Neural progenitor cell (in vitro differentiated cells): ENCODE measurements around the gene SLC1A1. TPM values are rescaled to one million over a fixed set of nuclear protein-coding genes. Genes with fewer than 3 reads are reported as not detected.

Experiments
- DNase-seq: peaks from one replicate; pipeline ENCODE4 v3.0.0-alpha.2; 2016; ENCODE audit warnings: low spot score
- H2AFZ ChIP-seq: fragments of 200-600 bp; sonication (generic); replicated peaks from 2 replicates; pipeline ENCODE4 v1.6.1; 2016; ENCODE audit warnings: antibody characterized with exemption
- H3F3A ChIP-seq: fragments of 200-600 bp; sonication (generic); 2 replicates; pipeline ENCODE4 v1.6.1; 2016; ENCODE audit warnings: antibody characterized with exemption, low read depth
- H3K27ac ChIP-seq: fragments of 200-600 bp; sonication (generic); 2 replicates; pipeline ENCODE4 v1.5.1; 2016; ENCODE audit warnings: mild to moderate bottlenecking
- H3K27me3 ChIP-seq: fragments of 200-600 bp; sonication (generic); 2 replicates; pipeline ENCODE4 v1.6.1; 2016; ENCODE audit warnings: mild to moderate bottlenecking, moderate library complexity
- H3K36me3 ChIP-seq: fragments of 200-600 bp; sonication (generic); 2 replicates; pipeline ENCODE4 v1.5.1; 2016
- H3K4me1 ChIP-seq: fragments of 200-600 bp; sonication (generic); 2 replicates; pipeline ENCODE4 v1.6.1; 2016; ENCODE audit warnings: mixed run types
- H3K4me2 ChIP-seq: fragments of 200-600 bp; sonication (generic); 2 replicates; pipeline ENCODE4 v1.6.1; 2016
- H3K4me3 ChIP-seq: fragments of 200-600 bp; sonication (generic); 2 replicates; pipeline ENCODE4 v1.5.1; 2016
- H3K79me2 ChIP-seq: fragments of 200-600 bp; sonication (generic); 2 replicates; pipeline ENCODE4 v1.6.1; 2016; ENCODE audit warnings: low read depth
- H3K9ac ChIP-seq: fragments of 200-600 bp; sonication (generic); 2 replicates; pipeline ENCODE4 v1.6.1; 2016
- H3K9me3 ChIP-seq: fragments of 200-600 bp; sonication (generic); 2 replicates; pipeline ENCODE4 v1.5.1; 2016; ENCODE audit warnings: low read depth
- H4K20me1 ChIP-seq: fragments of 200-600 bp; sonication (generic); 2 replicates; pipeline ENCODE4 v1.6.1; 2016; ENCODE audit warnings: low read depth
- H3K27ac Mint-ChIP-seq: 3 replicates; pipeline ENCODE4 v1.8.0; 2021; ENCODE audit warnings: mixed read lengths
- H3K27me3 Mint-ChIP-seq: 2 replicates; pipeline ENCODE4 v1.8.0; 2022; ENCODE audit warnings: low read depth, mild to moderate bottlenecking, inconsistent platforms, moderate library complexity, mixed read lengths; ENCODE audit not compliant: insufficient read depth
- H3K36me3 Mint-ChIP-seq: 3 replicates; pipeline ENCODE4 v1.8.0; 2021; ENCODE audit warnings: mixed read lengths
- H3K4me1 Mint-ChIP-seq: 3 replicates; pipeline ENCODE4 v1.8.0; 2021; ENCODE audit warnings: mixed read lengths
- H3K4me3 Mint-ChIP-seq: 3 replicates; pipeline ENCODE4 v1.8.0; 2021; ENCODE audit warnings: mild to moderate bottlenecking, moderate library complexity, mixed read lengths
- H3K9me3 Mint-ChIP-seq: 3 replicates; pipeline ENCODE4 v1.8.0; 2020; ENCODE audit warnings: mixed read lengths
- CTCF ChIP-seq: fragments of 200-600 bp; sonication (generic); IDR thresholded peaks from 2 replicates; pipeline ENCODE4 v1.5.1; 2017; ENCODE audit warnings: antibody characterized with exemption, mild to moderate bottlenecking
- EZH2 ChIP-seq: fragments of 200-600 bp; sonication (generic); IDR thresholded peaks from 2 replicates; pipeline ENCODE4 v1.6.1; 2017; ENCODE audit warnings: antibody characterized with exemption, mild to moderate bottlenecking, moderate library complexity
- EZH2phosphoT487 ChIP-seq: fragments of 200-600 bp; sonication (generic); IDR thresholded peaks from 2 replicates; pipeline ENCODE4 v1.6.1; 2017; ENCODE audit warnings: antibody characterized with exemption
- total RNA-seq: library from RNA; depleted of rRNA; stranded (reverse); fragments of >200 nt; gene quantifications from 2 replicates; pipeline ENCODE4 v1.2.3, GENCODE V29; 2015; ENCODE audit warnings: low replicate concordance

SLC1A1 gene
- total RNA-seq, 1 donor from 2014 or later = 16.2 TPM

GRCh38 chr9:4515958-4516375 is 25.7 kb downstream of the SLC1A1 start:
- H3K27me3 ChIP-seq = no peaks in the 10 kb centered on the region
- no peaks in the 10 kb centered on the region for H3K36me3 ChIP-seq
- Mint-ChIP-seq H3K27me3 (no peaks in the 10 kb centered on the region), H3K27ac (no peak overlapping the region), H3K9me3 (no peaks in the 10 kb centered on the region), H3K4me1 (no peaks in the 10 kb centered on the region), H3K4me3 (no peak overlapping the region), H3K36me3 (no peaks in the 10 kb centered on the region)
- no peaks in the 10 kb centered on the region for H4K20me1 ChIP-seq
- H3K79me2 ChIP-seq = no peaks in the 10 kb centered on the region
- H3K9ac ChIP-seq = no peak overlapping the region
- no peaks in the 10 kb centered on the region for H3F3A ChIP-seq
- no peak overlapping the region for H3K4me3 ChIP-seq
- DNase-seq = no peak
- no peak overlapping the region for H3K4me2 ChIP-seq
- no peak overlapping the region for H2AFZ ChIP-seq
- no peak for TF ChIP-seq EZH2phosphoT487
- H3K27ac ChIP-seq = no peak overlapping the region
- no peaks in the 10 kb centered on the region for H3K9me3 ChIP-seq
- H3K4me1 ChIP-seq = no peaks in the 10 kb centered on the region

- no peaks in the 10 kb centered on the region for H3K9me3 ChIP-seq
- no peaks in the 10 kb centered on the region for H4K20me1 ChIP-seq
- Mint-ChIP-seq H3K36me3 (no peaks in the 10 kb centered on the region), H3K4me3 (no peak overlapping the region), H3K9me3 (no peaks in the 10 kb centered on the region), H3K27me3 (no peaks in the 10 kb centered on the region), H3K27ac (no peak overlapping the region), H3K4me1 (no peaks in the 10 kb centered on the region)
- H2AFZ ChIP-seq = no peak overlapping the region
- no peak for TF ChIP-seq CTCF
- TF ChIP-seq EZH2phosphoT487 = no peak
- TF ChIP-seq EZH2 = no peak
- no peaks in the 10 kb centered on the region for H3K27me3 ChIP-seq
- DNase-seq = no peak
- H3K79me2 ChIP-seq = no peaks in the 10 kb centered on the region
- H3K4me1 ChIP-seq = no peaks in the 10 kb centered on the region
- no peak overlapping the region for H3K4me3 ChIP-seq
- H3F3A ChIP-seq = no peaks in the 10 kb centered on the region
- H3K9ac ChIP-seq = no peak overlapping the region
- H3K4me2 ChIP-seq = no peak overlapping the region
- no peaks in the 10 kb centered on the region for H3K36me3 ChIP-seq
- H3K27ac ChIP-seq = no peak overlapping the region
These were observed 27.0 kb downstream of the SLC1A1 start for GRCh38 chr9:4517274-4517673.

GRCh38 chr9:4519604-4520003 is 29.3 kb downstream of the SLC1A1 start:
- no peak overlapping the region for H3K4me3 Mint-ChIP-seq
- no peak overlapping the region for H3K27ac ChIP-seq
- H3K4me1 Mint-ChIP-seq = no peaks in the 10 kb centered on the region
- H3K4me1 ChIP-seq = no peaks in the 10 kb centered on the region
- no peak overlapping the region for H3K27ac Mint-ChIP-seq
- no peaks in the 10 kb centered on the region for H3K27me3 Mint-ChIP-seq
- no peaks in the 10 kb centered on the region for H3K36me3 ChIP-seq
- H3K4me3 ChIP-seq = no peak overlapping the region
- H4K20me1 ChIP-seq = no peaks in the 10 kb centered on the region
- H3K27me3 ChIP-seq = no peaks in the 10 kb centered on the region
- H2AFZ ChIP-seq = no peak overlapping the region
- H3K9ac ChIP-seq = no peak overlapping the region
- no peaks in the 10 kb centered on the region for H3F3A ChIP-seq
- TF ChIP-seq EZH2 (no peak), CTCF (no peak), EZH2phosphoT487 (no peak)
- peaks cover 2% of the 10 kb centered on the region for H3K9me3 Mint-ChIP-seq
- no peaks in the 10 kb centered on the region for H3K36me3 Mint-ChIP-seq
- no peak for DNase-seq
- no peak overlapping the region for H3K4me2 ChIP-seq
- H3K9me3 ChIP-seq = no peaks in the 10 kb centered on the region
- H3K79me2 ChIP-seq = no peaks in the 10 kb centered on the region

GRCh38 chr9:4520055-4520454 is 29.8 kb downstream of the SLC1A1 start:
- no peaks in the 10 kb centered on the region for H3K36me3 Mint-ChIP-seq
- Histone ChIP-seq H3K4me3 (no peak overlapping the region), H3K79me2 (no peaks in the 10 kb centered on the region), H3F3A (no peaks in the 10 kb centered on the region), H3K4me2 (no peak overlapping the region), H3K4me1 (no peaks in the 10 kb centered on the region), H3K27me3 (no peaks in the 10 kb centered on the region), H3K27ac (no peak overlapping the region), H3K9me3 (no peaks in the 10 kb centered on the region), H2AFZ (no peak overlapping the region), H3K9ac (no peak overlapping the region), H3K36me3 (no peaks in the 10 kb centered on the region), H4K20me1 (no peaks in the 10 kb centered on the region)
- no peak for DNase-seq
- H3K4me1 Mint-ChIP-seq = no peaks in the 10 kb centered on the region
- peaks cover 2% of the 10 kb centered on the region for H3K9me3 Mint-ChIP-seq
- no peak overlapping the region for H3K4me3 Mint-ChIP-seq
- H3K27ac Mint-ChIP-seq = no peak overlapping the region
- no peaks in the 10 kb centered on the region for H3K27me3 Mint-ChIP-seq
- TF ChIP-seq EZH2 = no peak
- TF ChIP-seq EZH2phosphoT487 = no peak
- TF ChIP-seq CTCF = no peak
